Measurements from ENCODE around the gene PIEZO1. TPM values are rescaled to one million over a fixed set of nuclear protein-coding genes. Genes with fewer than 3 reads are reported as not detected.

Gene PIEZO1
- total RNA-seq, 4 donors from 2014 or later, result 81.2 to 145 (median 113) TPM

DNA sequence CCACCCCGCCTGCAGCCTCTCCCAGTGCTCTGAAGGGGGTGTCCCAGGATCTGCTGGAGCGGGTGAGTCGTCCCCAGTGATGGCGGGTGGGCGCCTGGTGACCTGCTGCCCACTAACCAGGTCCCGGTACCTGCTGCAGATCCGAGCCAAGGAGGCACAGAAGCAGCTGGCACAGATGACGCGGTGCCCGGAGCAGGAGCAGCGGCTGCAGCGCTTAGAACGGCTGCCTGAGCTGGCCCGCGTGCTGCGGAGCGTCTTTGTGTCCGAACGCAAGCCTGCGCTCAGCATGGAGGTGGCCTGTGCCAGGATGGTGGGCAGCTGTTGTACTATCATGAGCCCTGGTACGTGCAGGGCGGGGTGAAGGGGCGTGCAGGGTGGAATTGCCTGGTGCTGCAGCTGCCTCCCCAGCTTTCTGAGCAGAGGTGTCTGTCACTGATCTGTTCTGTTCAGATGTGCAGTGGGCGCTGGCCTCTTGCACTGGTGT is 22.2 kb upstream of the PIEZO1 start:
- no peak for TF ChIP-seq POLR2A (IDR thresholded peaks at IDR 0.05)
- TF ChIP-seq, protein P1, sequence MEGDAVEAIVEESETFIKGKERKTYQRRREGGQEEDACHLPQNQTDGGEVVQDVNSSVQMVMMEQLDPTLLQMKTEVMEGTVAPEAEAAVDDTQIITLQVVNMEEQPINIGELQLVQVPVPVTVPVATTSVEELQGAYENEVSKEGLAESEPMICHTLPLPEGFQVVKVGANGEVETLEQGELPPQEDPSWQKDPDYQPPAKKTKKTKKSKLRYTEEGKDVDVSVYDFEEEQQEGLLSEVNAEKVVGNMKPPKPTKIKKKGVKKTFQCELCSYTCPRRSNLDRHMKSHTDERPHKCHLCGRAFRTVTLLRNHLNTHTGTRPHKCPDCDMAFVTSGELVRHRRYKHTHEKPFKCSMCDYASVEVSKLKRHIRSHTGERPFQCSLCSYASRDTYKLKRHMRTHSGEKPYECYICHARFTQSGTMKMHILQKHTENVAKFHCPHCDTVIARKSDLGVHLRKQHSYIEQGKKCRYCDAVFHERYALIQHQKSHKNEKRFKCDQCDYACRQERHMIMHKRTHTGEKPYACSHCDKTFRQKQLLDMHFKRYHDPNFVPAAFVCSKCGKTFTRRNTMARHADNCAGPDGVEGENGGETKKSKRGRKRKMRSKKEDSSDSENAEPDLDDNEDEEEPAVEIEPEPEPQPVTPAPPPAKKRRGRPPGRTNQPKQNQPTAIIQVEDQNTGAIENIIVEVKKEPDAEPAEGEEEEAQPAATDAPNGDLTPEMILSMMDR (IDR thresholded peaks at IDR 0.05), result no peak
- no peaks in the 10 kb centered on the region for H3K9me3 ChIP-seq
- H3K4me1 ChIP-seq, result peaks cover 23 to 33% of the 10 kb centered on the region in 2 donors
- peaks cover 0 to 11% of the 10 kb centered on the region in 2 donors for H3K36me3 ChIP-seq
- intact Hi-C loops (cut with DNase I), result loop anchor here (5.0 kb wide), 1 partner anchor 360 kb away; no protein-coding TSS in a partner anchor
- no peaks in the 10 kb centered on the region for H3K27me3 ChIP-seq
- WGBS, 2 donors, result 83 to 92% methylated on average over 1 to 14 of the region's 24 CpGs
- DNase-seq, result no peak
- H3K4me3 ChIP-seq (replicated peaks in 1 of 3), result no peak overlapping the region
- no peak overlapping the region for H3K27ac ChIP-seq

DNA sequence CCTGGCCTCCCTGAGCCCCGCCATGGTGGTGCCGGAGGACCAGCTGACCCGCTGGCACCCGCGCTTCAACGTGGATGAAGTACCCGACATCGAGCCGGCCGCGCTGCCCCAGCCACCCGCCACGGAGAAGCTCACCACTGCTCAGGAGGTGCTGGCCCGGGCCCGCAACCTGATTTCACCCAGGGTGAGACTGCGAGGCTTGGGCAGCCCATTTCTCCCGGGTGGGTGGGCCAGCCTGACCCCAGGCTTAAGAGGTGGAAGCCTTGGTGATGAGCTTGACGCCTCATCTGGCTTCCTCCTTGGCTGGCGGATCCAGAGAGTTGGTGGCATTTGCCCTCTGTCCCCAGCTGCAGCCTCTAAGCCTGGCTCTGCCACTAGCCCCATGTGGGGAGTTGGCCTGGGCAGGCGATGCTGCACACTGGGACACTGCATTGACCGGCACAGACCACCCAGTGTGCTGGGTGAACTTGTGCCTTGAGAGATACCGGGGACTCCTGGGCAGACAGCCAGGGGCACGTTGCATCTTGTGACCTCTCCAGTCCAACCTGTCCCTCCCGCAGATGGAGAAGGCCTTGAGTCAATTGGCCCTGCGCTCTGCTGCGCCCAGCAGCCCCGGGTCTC is 21.6 kb upstream of the PIEZO1 start:
- no peak overlapping the region for H3K4me3 ChIP-seq (replicated peaks in 1 of 3)
- TF ChIP-seq POLR2A (IDR thresholded peaks at IDR 0.05), result no peak
- TF ChIP-seq, protein P1 (IDR thresholded peaks at IDR 0.05), result no peak
- no peak for DNase-seq
- H3K27me3 ChIP-seq, result no peaks in the 10 kb centered on the region
- peaks cover 27 to 36% of the 10 kb centered on the region in 2 donors for H3K4me1 ChIP-seq
- intact Hi-C loops (cut with DNase I), result loop anchor here (5.0 kb wide), 1 partner anchor 361 kb away; no protein-coding TSS in a partner anchor
- WGBS, 2 donors, result 73% methylated on average over 3 of the region's 27 CpGs; no CpG with 5 or more reads in 1 of the 2 donors
- H3K36me3 ChIP-seq, result peaks cover 0 to 11% of the 10 kb centered on the region in 2 donors
- H3K27ac ChIP-seq, result no peak overlapping the region
- no peaks in the 10 kb centered on the region for H3K9me3 ChIP-seq

DNA sequence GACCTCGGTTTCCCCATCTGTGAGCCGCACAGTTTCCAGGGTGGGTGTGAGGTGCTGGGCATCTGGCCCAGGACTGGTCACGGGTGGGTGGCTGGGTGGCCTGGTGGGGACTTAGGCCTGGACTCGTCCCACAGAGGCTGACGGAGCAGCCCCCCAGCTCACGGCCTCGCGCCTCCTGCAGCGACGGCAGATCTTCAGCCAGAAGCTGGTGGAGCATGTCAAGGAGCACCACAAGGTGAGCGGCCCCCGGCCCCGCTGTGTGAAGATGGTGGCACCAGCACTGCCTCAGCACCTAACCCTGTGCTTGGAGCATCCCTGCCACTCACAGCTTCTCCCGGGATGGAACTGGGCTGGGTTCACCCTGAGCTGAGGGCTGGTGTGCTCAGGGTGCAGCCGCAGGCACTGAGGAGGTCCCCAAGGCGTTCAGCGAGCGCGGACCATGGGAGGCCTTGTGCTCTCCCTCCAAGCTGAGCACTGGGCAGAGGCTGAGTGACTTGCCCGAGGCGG is 20.9 kb upstream of the PIEZO1 start:
- H3K36me3 ChIP-seq, result peaks cover 0 to 11% of the 10 kb centered on the region in 2 donors
- H3K9me3 ChIP-seq, result no peaks in the 10 kb centered on the region
- TF ChIP-seq POLR2A (IDR thresholded peaks at IDR 0.05), result no peak
- TF ChIP-seq, protein P1 (IDR thresholded peaks at IDR 0.05), result no peak
- intact Hi-C loops (cut with DNase I), result loop anchor here (5.0 kb wide), 1 partner anchor 361 kb away; no protein-coding TSS in a partner anchor
- H3K27ac ChIP-seq, result no peak overlapping the region
- H3K4me1 ChIP-seq, result peaks cover 24 to 34% of the 10 kb centered on the region in 2 donors
- H3K4me3 ChIP-seq (replicated peaks in 1 of 3), result no peak overlapping the region
- no peak for DNase-seq
- H3K27me3 ChIP-seq, result no peaks in the 10 kb centered on the region
- WGBS, 2 donors, result no CpG with 5 or more reads among the region's 21 CpGs

DNA sequence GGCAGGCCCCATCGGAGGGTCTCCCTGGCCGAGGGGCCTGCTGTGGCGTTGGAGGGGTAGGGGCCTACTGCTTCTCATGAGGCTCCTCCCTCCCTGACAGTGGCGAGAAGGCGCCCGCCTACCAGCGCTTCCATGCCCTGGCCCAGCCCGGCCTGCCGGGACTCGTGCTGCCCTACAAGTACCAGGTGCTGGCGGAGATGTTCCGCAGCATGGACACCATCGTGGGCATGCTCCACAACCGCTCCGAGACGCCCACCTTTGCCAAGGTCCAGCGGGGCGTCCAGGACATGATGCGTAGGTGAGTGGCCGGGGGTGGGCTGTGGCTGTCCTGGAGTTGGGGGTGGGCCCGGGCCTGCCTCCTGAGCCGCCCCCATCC is 20.3 kb upstream of the PIEZO1 start:
- DNase-seq, result no peak
- Histone ChIP-seq H3K27me3 (no peaks in the 10 kb centered on the region), H3K4me3 (replicated peaks in 1 of 3) (no peak overlapping the region), H3K9me3 (no peaks in the 10 kb centered on the region), H3K27ac (no peak overlapping the region), H3K4me1 (peaks cover 18 to 28% of the 10 kb centered on the region in 2 donors), H3K36me3 (peaks cover 0 to 11% of the 10 kb centered on the region in 2 donors)
- no peak for TF ChIP-seq POLR2A (IDR thresholded peaks at IDR 0.05)
- TF ChIP-seq, protein P1 (IDR thresholded peaks at IDR 0.05), result no peak
- intact Hi-C loops (cut with DNase I), result loop anchor here (5.0 kb wide), 1 partner anchor 362 kb away; no protein-coding TSS in a partner anchor
- WGBS, 2 donors, result 88 to 91% methylated on average over 10 to 12 of the region's 22 CpGs
